ENCODE measurements around the gene ZNF695.

Gene ZNF695

DNA sequence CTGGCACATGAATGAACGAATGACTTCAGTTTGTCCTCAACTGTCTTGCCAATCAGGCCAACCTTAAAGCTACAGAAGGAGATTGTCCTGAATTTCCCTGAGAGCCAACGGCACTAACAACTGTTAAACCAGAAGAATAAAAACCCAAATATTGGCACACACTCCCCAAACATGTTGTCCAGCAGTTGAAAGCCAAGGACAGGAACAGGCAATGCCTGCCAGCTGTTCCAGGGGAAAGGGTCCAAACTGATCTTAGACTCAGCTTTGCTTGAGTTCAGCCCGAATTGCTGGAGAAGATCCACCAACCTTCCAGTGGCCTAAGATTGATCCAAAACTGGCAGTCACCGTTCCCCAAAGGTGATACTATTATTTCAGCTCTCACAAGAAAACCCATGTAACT is 53.7 kb downstream of the ZNF695 start:
- no peak for DNase-seq

- DNase-seq: no peak
These were observed 56.4 kb downstream of the ZNF695 start for GRCh38 chr1:246951413-246951812.

GRCh38 chr1:246949956-246950355 is 57.9 kb downstream of the ZNF695 start:
- no peak for DNase-seq

- no peak for DNase-seq
These were observed 60.6 kb downstream of the ZNF695 start for GRCh38 chr1:246947255-246947654.

DNA sequence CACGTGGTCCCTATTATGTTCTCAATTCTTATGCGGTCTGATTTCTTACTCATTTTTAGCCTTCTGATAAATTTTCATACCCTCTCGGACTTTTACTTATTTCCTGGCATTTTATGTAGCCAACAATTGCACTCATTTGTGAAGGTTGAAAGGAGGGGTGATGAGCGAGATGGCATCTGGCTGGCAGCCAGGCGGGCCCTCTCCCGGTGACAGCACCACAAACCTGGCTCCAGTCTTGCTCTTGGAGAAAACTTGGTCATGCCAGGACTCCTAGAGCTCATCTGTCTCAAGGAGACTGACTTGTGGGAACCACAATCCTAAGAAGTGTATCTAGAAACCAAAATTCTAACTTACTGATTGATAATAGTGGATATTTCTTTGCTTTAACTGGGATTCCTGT is 61.5 kb downstream of the ZNF695 start:
- no peak for DNase-seq

Measured in stimulated activated CD4-positive, alpha-beta T cell treated with anti-CD3 and anti-CD28 coated beads, Interleukin-4, amount 100 ng/mL, for 1 hour (primary cell).